WTC11 (cell line): ENCODE measurements around the gene RFNG. TPM values are rescaled to one million over a fixed set of nuclear protein-coding genes. Genes with fewer than 3 reads are reported as not detected.

Experiments used
- ATAC-seq: fragments of 200-7000 bp; cut with Tn5 transposase; 2 replicates; pipeline ENCODE4 v1.10.0; 2021; ENCODE audit warnings: mild to moderate bottlenecking, moderate library complexity
- CTCF ChIA-PET: fragments of 300-600 bp; sonication (Branson Sonifier 250); formaldehyde crosslinking; loops from one replicate; lab custom pipeline; 2021; ENCODE audit warnings: antibody characterized with exemption; lab: Charles Lee
- POLR2A ChIA-PET: fragments of 350-600 bp; sonication (Branson Sonifier 250); formaldehyde crosslinking; loops from one replicate; lab custom pipeline; 2021; ENCODE audit warnings: antibody characterized with exemption; lab: Charles Lee
- DNase-seq: peaks from one replicate; pipeline ENCODE4 v3.0.0; 2021; ENCODE audit warnings: low spot score
- H3K27ac Mint-ChIP-seq: 2 replicates; pipeline ENCODE4 v1.8.0; 2021; ENCODE audit warnings: mixed read lengths
- H3K27me3 Mint-ChIP-seq: 2 replicates; pipeline ENCODE4 v1.8.0; 2021; ENCODE audit warnings: low read depth, mild to moderate bottlenecking, moderate library complexity, mixed read lengths
- H3K36me3 Mint-ChIP-seq: 2 replicates; pipeline ENCODE4 v1.8.0; 2021; ENCODE audit warnings: mixed read lengths
- H3K4me1 Mint-ChIP-seq: 2 replicates; pipeline ENCODE4 v1.8.0; 2022; ENCODE audit warnings: mixed read lengths
- H3K4me3 Mint-ChIP-seq: 2 replicates; pipeline ENCODE4 v1.8.0; 2021; ENCODE audit warnings: mild to moderate bottlenecking, moderate library complexity, mixed read lengths
- H3K9me3 Mint-ChIP-seq: 2 replicates; pipeline ENCODE4 v1.8.0; 2021; ENCODE audit warnings: mixed read lengths
- ARID4B ChIP-seq: sonication (generic); formaldehyde crosslinking; IDR thresholded peaks from 2 replicates; pipeline ENCODE4 v1.8.0; 2023; ENCODE audit warnings: missing genetic modification reagents, mild to moderate bottlenecking, borderline replicate concordance
- CBFB ChIP-seq: sonication (generic); formaldehyde crosslinking; IDR thresholded peaks from 2 replicates; pipeline ENCODE4 v1.8.1; 2022; ENCODE audit warnings: mild to moderate bottlenecking, low read depth, missing genetic modification reagents
- ELF4 ChIP-seq: sonication (generic); formaldehyde crosslinking; IDR thresholded peaks from 2 replicates; pipeline ENCODE4 v1.8.1; 2022; ENCODE audit warnings: low read depth, mild to moderate bottlenecking, moderate library complexity, missing genetic modification reagents
- GABPB1 ChIP-seq: sonication (generic); formaldehyde crosslinking; IDR thresholded peaks from 2 replicates; pipeline ENCODE4 v1.8.1; 2023; ENCODE audit warnings: mild to moderate bottlenecking, missing genetic modification reagents
- GTF2I ChIP-seq: fragments of 250-450 bp; sonication (Bioruptor Pico); conservative IDR thresholded peaks from 2 replicates; pipeline ENCODE4 v1.4.0; 2021; ENCODE audit warnings: mild to moderate bottlenecking
- IRF2 ChIP-seq: sonication (generic); formaldehyde crosslinking; IDR thresholded peaks from 2 replicates; pipeline ENCODE4 v1.8.0; 2022; ENCODE audit warnings: low read depth, missing genetic modification reagents, borderline replicate concordance
- NR3C1 ChIP-seq: sonication (generic); formaldehyde crosslinking; conservative IDR thresholded peaks from 2 replicates; pipeline ENCODE4 v1.8.1; 2023; ENCODE audit warnings: low read depth, mild to moderate bottlenecking, missing genetic modification reagents
- SMAD4 ChIP-seq: sonication (generic); formaldehyde crosslinking; IDR thresholded peaks from 2 replicates; pipeline ENCODE4 v1.8.0; 2022; ENCODE audit warnings: mild to moderate bottlenecking, missing genetic modification reagents
- ZBTB43 ChIP-seq: sonication (generic); formaldehyde crosslinking; IDR thresholded peaks from 2 replicates; pipeline ENCODE4 v1.8.1; 2023; ENCODE audit warnings: mild to moderate bottlenecking, missing genetic modification reagents
- ZNF121 ChIP-seq: sonication (generic); formaldehyde crosslinking; IDR thresholded peaks from 2 replicates; pipeline ENCODE4 v1.8.0; 2023; ENCODE audit warnings: missing genetic modification reagents
- ZNF219 ChIP-seq: sonication (generic); formaldehyde crosslinking; IDR thresholded peaks from 2 replicates; pipeline ENCODE4 v1.8.0; 2023; ENCODE audit warnings: missing genetic modification reagents, mild to moderate bottlenecking, borderline replicate concordance
- ZNF263 ChIP-seq: sonication (generic); formaldehyde crosslinking; IDR thresholded peaks from 2 replicates; pipeline ENCODE4 v1.8.1; 2022; ENCODE audit warnings: low read depth, mild to moderate bottlenecking, moderate library complexity, missing genetic modification reagents
- ZNF281 ChIP-seq: sonication (generic); formaldehyde crosslinking; IDR thresholded peaks from 2 replicates; pipeline ENCODE4 v1.8.0; 2023; ENCODE audit warnings: mild to moderate bottlenecking, missing genetic modification reagents
- ZNF416 ChIP-seq: fragments of 250-450 bp; sonication (Bioruptor Pico); IDR thresholded peaks from 2 replicates; pipeline ENCODE4 v1.9.0; 2021; ENCODE audit warnings: mild to moderate bottlenecking, inconsistent platforms
- ZNF532 ChIP-seq: fragments of 250-450 bp; sonication (Bioruptor Pico); IDR thresholded peaks from 2 replicates; pipeline ENCODE4 v1.9.0; 2021; ENCODE audit warnings: mild to moderate bottlenecking, borderline replicate concordance
- total RNA-seq: library from RNA; stranded (reverse); gene quantifications from 3 replicates; pipeline ENCODE4 v1.2.3, GENCODE V29; 2021

The RFNG gene
- total RNA-seq, 1 experiment from 2014 or later: 41.6 TPM

GRCh38 chr17:82006468-82007227 lies 45.0 kb downstream of the RFNG start (continued):
- no peak for TF ChIP-seq ARID4B (CRISPR knock-in tag)

- no peak for TF ChIP-seq ZNF281 (CRISPR knock-in tag)
- no peak for TF ChIP-seq ZNF219 (CRISPR knock-in tag)
- no peak for TF ChIP-seq ZBTB43
- no peak for TF ChIP-seq SMAD4
- no peak for TF ChIP-seq GABPB1
- no peak for TF ChIP-seq GTF2I (CRISPR knock-in tag)
- no peak for ATAC-seq
- no peak for DNase-seq
- Mint-ChIP-seq H3K4me3 (no peak overlapping the region), H3K36me3 (no peaks in the 10 kb centered on the region), H3K27ac (peak overlapping the region; percentile 79), H3K27me3 (no peaks in the 10 kb centered on the region), H3K9me3 (no peaks in the 10 kb centered on the region), H3K4me1 (no peaks in the 10 kb centered on the region)
- POLR2A ChIA-PET: no interaction called here
- CTCF ChIA-PET: interaction anchor here (1.3 to 2.6 kb wide), 3 partner anchors 10 to 231 kb away, joined by 3 to 12 read pairs (median 5); no protein-coding TSS in a partner anchor
Observed at GRCh38 chr17:82005701-82006348, 45.8 kb downstream of the RFNG start.

GRCh38 chr17:82004517-82005455 lies 46.8 kb downstream of the RFNG start:
- POLR2A ChIA-PET: no interaction called here
- no peak for ATAC-seq
- H3K4me3 Mint-ChIP-seq: no peak overlapping the region
- no peaks in the 10 kb centered on the region for H3K36me3 Mint-ChIP-seq
- DNase-seq: no peak
- H3K9me3 Mint-ChIP-seq: no peaks in the 10 kb centered on the region
- H3K27me3 Mint-ChIP-seq: no peaks in the 10 kb centered on the region
- no peak for TF ChIP-seq ZNF121 (CRISPR knock-in tag)
- TF ChIP-seq CBFB (CRISPR knock-in tag): no peak
- TF ChIP-seq NR3C1 (CRISPR knock-in tag): no peak
- TF ChIP-seq ZNF416: no peak
- no peak for TF ChIP-seq ZNF532 (CRISPR knock-in tag)
- no peak for TF ChIP-seq ZNF263 (CRISPR knock-in tag)
- no peak for TF ChIP-seq GTF2I (CRISPR knock-in tag)
- no peak for TF ChIP-seq ELF4 (CRISPR knock-in tag)
- no peak for TF ChIP-seq IRF2 (CRISPR knock-in tag)
- TF ChIP-seq, all 79 proteins: peak for 0
- Mint-ChIP-seq H3K4me1 (no peaks in the 10 kb centered on the region), H3K27ac (no peak overlapping the region)
- CTCF ChIA-PET: interaction anchor here (1.0 to 2.6 kb wide), 4 partner anchors 9 to 33 kb away, joined by 3 to 12 read pairs (median 4); partner anchors contain the start of gene DCXR
